ENCODE data around the gene GALP. TPM values are rescaled to one million over a fixed set of nuclear protein-coding genes. Genes with fewer than 3 reads are reported as not detected.

The GALP gene
- total RNA-seq, 1 experiment from 2014 or later, result not detected

DNA sequence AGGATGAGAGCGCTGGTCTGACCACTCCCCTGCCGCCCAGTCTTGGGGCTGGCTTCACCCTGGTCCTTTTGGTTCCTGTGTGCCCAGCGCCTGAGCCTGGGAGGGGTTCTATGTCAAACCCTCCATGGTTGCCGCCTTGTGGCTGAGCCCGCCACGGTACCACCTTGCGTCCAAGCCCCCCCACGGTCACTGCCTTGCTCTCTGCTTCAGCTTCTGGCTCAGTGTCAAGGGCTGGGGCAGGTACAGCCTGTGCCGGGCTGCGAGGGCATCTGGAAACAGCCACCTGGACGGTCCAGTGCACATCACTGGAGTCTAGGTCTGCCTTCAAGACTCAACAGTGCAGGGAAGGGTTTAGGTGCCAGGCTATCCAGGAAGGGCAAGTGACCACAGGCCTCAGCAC is 14.3 kb upstream of the GALP start:
- no peaks in the 10 kb centered on the region; the same call in 1 of the 2 replicates for H3K4me1 ChIP-seq (ENCODE audit: insufficient read depth, low read length)
- H4K20me1 ChIP-seq (ENCODE audit: low read length), result no peaks in the 10 kb centered on the region
- no peak overlapping the region for H3K27ac ChIP-seq (ENCODE audit: low read length)
- H3K79me2 ChIP-seq (ENCODE audit: low read length), result no peaks in the 10 kb centered on the region
- POLR2A ChIA-PET (ENCODE audit: unreplicated experiment), result no interaction called here
- H3K9me3 ChIP-seq (ENCODE audit: low read length), result no peaks in the 10 kb centered on the region
- TF ChIP-seq EZH2 (IDR thresholded peaks at IDR 0.05; ENCODE audit: low read length, unreplicated experiment), result no peak
- TF ChIP-seq EZH2phosphoT487 (IDR thresholded peaks at IDR 0.05; ENCODE audit: borderline replicate concordance, low read length), result no peak
- TF ChIP-seq, protein P1, sequence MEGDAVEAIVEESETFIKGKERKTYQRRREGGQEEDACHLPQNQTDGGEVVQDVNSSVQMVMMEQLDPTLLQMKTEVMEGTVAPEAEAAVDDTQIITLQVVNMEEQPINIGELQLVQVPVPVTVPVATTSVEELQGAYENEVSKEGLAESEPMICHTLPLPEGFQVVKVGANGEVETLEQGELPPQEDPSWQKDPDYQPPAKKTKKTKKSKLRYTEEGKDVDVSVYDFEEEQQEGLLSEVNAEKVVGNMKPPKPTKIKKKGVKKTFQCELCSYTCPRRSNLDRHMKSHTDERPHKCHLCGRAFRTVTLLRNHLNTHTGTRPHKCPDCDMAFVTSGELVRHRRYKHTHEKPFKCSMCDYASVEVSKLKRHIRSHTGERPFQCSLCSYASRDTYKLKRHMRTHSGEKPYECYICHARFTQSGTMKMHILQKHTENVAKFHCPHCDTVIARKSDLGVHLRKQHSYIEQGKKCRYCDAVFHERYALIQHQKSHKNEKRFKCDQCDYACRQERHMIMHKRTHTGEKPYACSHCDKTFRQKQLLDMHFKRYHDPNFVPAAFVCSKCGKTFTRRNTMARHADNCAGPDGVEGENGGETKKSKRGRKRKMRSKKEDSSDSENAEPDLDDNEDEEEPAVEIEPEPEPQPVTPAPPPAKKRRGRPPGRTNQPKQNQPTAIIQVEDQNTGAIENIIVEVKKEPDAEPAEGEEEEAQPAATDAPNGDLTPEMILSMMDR (conservative IDR thresholded peaks at IDR 0.05; ENCODE audit: low read depth, low read length), result no peak
- no peaks in the 10 kb centered on the region for H3F3A ChIP-seq (ENCODE audit: low read length, unreplicated experiment)
- CTCF ChIA-PET, result no interaction called here
- BruUV-seq (replicated peaks), result no TSS peak
- ATAC-seq (no peak), DNase-seq (no peak)
- intact Hi-C loops (cut with micrococcal nuclease), result no loop called here
- no peak overlapping the region for H2AFZ ChIP-seq (ENCODE audit: low read length)
- peaks cover 11% of the 10 kb centered on the region for H3K36me3 ChIP-seq (ENCODE audit: low read depth, low read length)
- no peaks in the 10 kb centered on the region for H3K9me2 ChIP-seq (replicated peaks; ENCODE audit: low read length)
- no peaks in the 10 kb centered on the region for H3K27me3 ChIP-seq (ENCODE audit: low read length)
- H3K4me2 ChIP-seq (ENCODE audit: low read length), result no peak overlapping the region
- no peak overlapping the region for H3K9ac ChIP-seq (ENCODE audit: low read length)
- H3K4me3 ChIP-seq (ENCODE audit: low read length), result no peak overlapping the region

DNA sequence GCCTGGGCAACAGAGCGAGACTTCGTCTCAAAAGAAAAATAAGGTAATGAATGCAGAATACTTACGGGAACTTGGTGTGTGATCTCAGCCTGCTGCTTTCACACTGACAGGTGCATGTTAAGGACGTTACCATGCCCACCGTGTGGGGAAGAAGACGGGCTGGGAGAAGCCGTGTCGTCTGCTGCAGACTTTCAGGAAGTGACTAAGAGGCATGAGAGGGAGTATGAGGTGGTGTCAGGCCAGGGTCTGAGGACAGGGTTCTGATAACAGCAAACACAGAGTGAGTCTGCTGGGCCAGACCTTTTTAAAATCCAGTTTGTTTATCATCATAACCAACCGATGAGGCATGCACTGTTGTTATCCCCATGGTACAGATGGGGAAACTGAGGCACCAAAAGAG is 13.6 kb upstream of the GALP start:
- no peaks in the 10 kb centered on the region for H3K9me3 ChIP-seq (ENCODE audit: low read length)
- ATAC-seq (peak; percentile 83), DNase-seq (peak; percentile 15)
- H3K36me3 ChIP-seq (ENCODE audit: low read depth, low read length), result peaks cover 11% of the 10 kb centered on the region
- POLR2A ChIA-PET (ENCODE audit: unreplicated experiment), result no interaction called here
- intact Hi-C loops (cut with micrococcal nuclease), result no loop called here
- CTCF ChIA-PET, result no interaction called here
- no peaks in the 10 kb centered on the region for H3K79me2 ChIP-seq (ENCODE audit: low read length)
- H3K27ac ChIP-seq (ENCODE audit: low read length), result no peak overlapping the region
- H3K9me2 ChIP-seq (replicated peaks; ENCODE audit: low read length), result no peaks in the 10 kb centered on the region
- H3K4me1 ChIP-seq (ENCODE audit: insufficient read depth, low read length), result no peaks in the 10 kb centered on the region; the same call in 1 of the 2 replicates
- BruUV-seq (replicated peaks), result TSS peak; percentile 16
- no peaks in the 10 kb centered on the region for H3F3A ChIP-seq (ENCODE audit: low read length, unreplicated experiment)
- H4K20me1 ChIP-seq (ENCODE audit: low read length), result no peaks in the 10 kb centered on the region
- no peak overlapping the region for H3K9ac ChIP-seq (ENCODE audit: low read length)
- no peak overlapping the region for H3K4me2 ChIP-seq (ENCODE audit: low read length)
- TF ChIP-seq EZH2 (IDR thresholded peaks at IDR 0.05; ENCODE audit: low read length, unreplicated experiment), result no peak
- no peak for TF ChIP-seq EZH2phosphoT487 (IDR thresholded peaks at IDR 0.05; ENCODE audit: borderline replicate concordance, low read length)
- TF ChIP-seq, protein P1 (conservative IDR thresholded peaks at IDR 0.05; ENCODE audit: low read depth, low read length), result no peak
- no peaks in the 10 kb centered on the region for H3K27me3 ChIP-seq (ENCODE audit: low read length)
- H2AFZ ChIP-seq (ENCODE audit: low read length), result no peak overlapping the region
- H3K4me3 ChIP-seq (ENCODE audit: low read length), result no peak overlapping the region

GRCh38 chr19:56163097-56163496 is 12.7 kb upstream of the GALP start:
- H3K4me2 ChIP-seq (ENCODE audit: low read length), result no peak overlapping the region
- no peaks in the 10 kb centered on the region for H3K9me3 ChIP-seq (ENCODE audit: low read length)
- no peaks in the 10 kb centered on the region for H3F3A ChIP-seq (ENCODE audit: low read length, unreplicated experiment)
- ChIA-PET CTCF (no interaction called here), POLR2A (ENCODE audit: unreplicated experiment) (no interaction called here)
- intact Hi-C loops (cut with micrococcal nuclease), result no loop called here
- ATAC-seq (no peak), DNase-seq (no peak)
- H3K79me2 ChIP-seq (ENCODE audit: low read length), result no peaks in the 10 kb centered on the region
- no TSS peak for BruUV-seq (replicated peaks)
- peaks cover 8% of the 10 kb centered on the region for H3K36me3 ChIP-seq (ENCODE audit: low read depth, low read length)
- H3K27ac ChIP-seq (ENCODE audit: low read length), result no peak overlapping the region
- H3K4me3 ChIP-seq (ENCODE audit: low read length), result no peak overlapping the region
- no peaks in the 10 kb centered on the region; the same call in 1 of the 2 replicates for H3K4me1 ChIP-seq (ENCODE audit: insufficient read depth, low read length)
- H4K20me1 ChIP-seq (ENCODE audit: low read length), result no peaks in the 10 kb centered on the region
- TF ChIP-seq, protein P1 (conservative IDR thresholded peaks at IDR 0.05; ENCODE audit: low read depth, low read length), result no peak
- TF ChIP-seq EZH2 (IDR thresholded peaks at IDR 0.05; ENCODE audit: low read length, unreplicated experiment) (no peak), EZH2phosphoT487 (IDR thresholded peaks at IDR 0.05; ENCODE audit: borderline replicate concordance, low read length) (no peak)
- H3K27me3 ChIP-seq (ENCODE audit: low read length), result no peaks in the 10 kb centered on the region
- H2AFZ ChIP-seq (ENCODE audit: low read length), result no peak overlapping the region
- no peaks in the 10 kb centered on the region for H3K9me2 ChIP-seq (replicated peaks; ENCODE audit: low read length)
- no peak overlapping the region for H3K9ac ChIP-seq (ENCODE audit: low read length)
